BE2C (cell line): ENCODE measurements around the gene C1S. TPM values are rescaled to one million over a fixed set of nuclear protein-coding genes. Genes with fewer than 3 reads are reported as not detected.
"Not testable (repeated sequence)": the region's sequence is repeated elsewhere in the genome, so short reads cannot be mapped to it uniquely, and the experiment has no call there.

Source experiments
- DNase-seq: peaks from one replicate; pipeline ENCODE4 v3.0.0-alpha.2; 2020
- H3K27me3 ChIP-seq: fragments of 250-450 bp; sonication (Bioruptor Pico); 2 replicates; pipeline ENCODE4 v1.5.1; 2020; ENCODE audit warnings: mild to moderate bottlenecking
- H3K36me3 ChIP-seq: fragments of 250-450 bp; sonication (Bioruptor Pico); 2 replicates; pipeline ENCODE4 v1.5.1; 2020; ENCODE audit warnings: mild to moderate bottlenecking
- H3K4me1 ChIP-seq: fragments of 250-450 bp; sonication (Bioruptor Pico); 2 replicates; pipeline ENCODE4 v1.5.1; 2020
- H3K4me3 ChIP-seq: 2 replicates; pipeline ENCODE4 v1.5.1; 2011; ENCODE audit warnings: low read depth, low read length
- H3K9me3 ChIP-seq: fragments of 250-450 bp; sonication (Bioruptor Pico); 2 replicates; pipeline ENCODE4 v1.5.1; 2020
- CTCF ChIP-seq: IDR thresholded peaks from 2 replicates; pipeline ENCODE4 v1.5.1; 2012; ENCODE audit warnings: mild to moderate bottlenecking, low read depth, low read length
- polyA plus RNA-seq: library from polyadenylated mRNA; unstranded; fragments of >200 nt; gene quantifications from one replicate; pipeline ENCODE4 v1.2.1, GENCODE V29; 2012; ENCODE audit warnings: low read depth, missing spikeins; ENCODE audit not compliant: insufficient read length, insufficient read depth

Gene C1S
- polyA plus RNA-seq, result 6.8 TPM

- TF ChIP-seq CTCF, result peak; percentile 43
- Histone ChIP-seq H3K4me3 (no peak within 1 kb of the TSS), H3K36me3 (no peaks in the 10 kb centered on the region), H3K4me1 (no peaks in the 10 kb centered on the region), H3K9me3 (no peaks in the 10 kb centered on the region), H3K27me3 (peaks cover 39% of the 10 kb centered on the region)
- peak; percentile 28 for DNase-seq
Measured at GRCh38 chr12:7060353-7060954, at the start of gene C1S. C1S (plus strand) TSS chr12:7060718; CDS start chr12:7061913, 1,195 bp downstream.

GRCh38 chr12:7011398-7011797, 49.1 kb upstream of the C1S start:
- Histone ChIP-seq H3K36me3 (peaks cover 18% of the 10 kb centered on the region), H3K4me1 (peaks cover 11% of the 10 kb centered on the region)
- not testable (repeated sequence) for H3K4me3 ChIP-seq, DNase-seq, H3K27me3 ChIP-seq, H3K9me3 ChIP-seq

- Histone ChIP-seq H3K36me3 (peaks cover 14% of the 10 kb centered on the region), H3K9me3 (no peaks in the 10 kb centered on the region), H3K27me3 (no peaks in the 10 kb centered on the region), H3K4me1 (peaks cover 11% of the 10 kb centered on the region), H3K4me3 (no peak overlapping the region)
- no peak for TF ChIP-seq CTCF
- no peak for DNase-seq
Measured at GRCh38 chr12:7012024-7012607, 48.4 kb upstream of the C1S start.

GRCh38 chr12:7013101-7013500, 47.4 kb upstream of the C1S start:
- Histone ChIP-seq H3K4me1 (peaks cover 14% of the 10 kb centered on the region), H3K36me3 (peaks cover 12% of the 10 kb centered on the region), H3K27me3 (no peaks in the 10 kb centered on the region), H3K4me3 (no peak overlapping the region), H3K9me3 (no peaks in the 10 kb centered on the region)
- TF ChIP-seq CTCF, result no peak
- DNase-seq, result no peak

GRCh38 chr12:7015555-7016370, 44.8 kb upstream of the C1S start:
- TF ChIP-seq CTCF, result no peak
- Histone ChIP-seq H3K4me3 (no peak overlapping the region), H3K9me3 (no peaks in the 10 kb centered on the region)

GRCh38 chr12:7016958-7017571, 43.5 kb upstream of the C1S start:
- Histone ChIP-seq H3K4me3 (peak overlapping the region; percentile 92), H3K27me3 (no peaks in the 10 kb centered on the region)

More at GRCh38 chr12:7015555-7016370, 44.8 kb upstream of the C1S start:
- Histone ChIP-seq H3K27me3 (no peaks in the 10 kb centered on the region), H3K36me3 (peaks cover 6% of the 10 kb centered on the region; the same call in 1 of the 2 replicates), H3K4me1 (peaks cover 14% of the 10 kb centered on the region)
- DNase-seq, result no peak

More at GRCh38 chr12:7016958-7017571, 43.5 kb upstream of the C1S start:
- H3K4me1 ChIP-seq, result peaks cover 11% of the 10 kb centered on the region
- no peak for TF ChIP-seq CTCF
- DNase-seq, result no peak
- no peaks in the 10 kb centered on the region for H3K9me3 ChIP-seq
- H3K36me3 ChIP-seq, result peaks cover 4% of the 10 kb centered on the region; the same call in 1 of the 2 replicates
